Inflammatory macrophage treated with lipopolysaccharide for 4 hours (primary cell): ENCODE results near the gene KAT6B.
"Not testable (repeated sequence)": the region's sequence is repeated elsewhere in the genome, so short reads cannot be mapped to it uniquely, and the experiment has no call there.

Experiments used
- DNase-seq: peaks from one replicate; pipeline ENCODE4 v3.0.0-alpha.2; 2020

Gene KAT6B

GRCh38 chr10:74863551-74863950 is 37.2 kb downstream of the KAT6B start:
- peak; percentile 56 for DNase-seq

GRCh38 chr10:74867351-74867750 is 41.0 kb downstream of the KAT6B start:
- no peak for DNase-seq

- no peak for DNase-seq
Measured at GRCh38 chr10:74868392-74868977, 42.1 kb downstream of the KAT6B start.

GRCh38 chr10:74869635-74870034 is 43.2 kb downstream of the KAT6B start:
- no peak for DNase-seq

GRCh38 chr10:74870191-74870590 is 43.8 kb downstream of the KAT6B start:
- DNase-seq, result no peak

GRCh38 chr10:74871595-74872382 is 45.4 kb downstream of the KAT6B start:
- DNase-seq, result no peak

GRCh38 chr10:74873803-74874454 is 47.5 kb downstream of the KAT6B start:
- DNase-seq, result peak; percentile 19

- no peak for DNase-seq
Measured at GRCh38 chr10:74874649-74875048, 48.2 kb downstream of the KAT6B start.

GRCh38 chr10:74875068-74875467 is 48.7 kb downstream of the KAT6B start:
- DNase-seq, result no peak

GRCh38 chr10:74875966-74876365 is 49.6 kb downstream of the KAT6B start:
- no peak for DNase-seq

- not testable (repeated sequence) for DNase-seq
Measured at GRCh38 chr10:74877054-74877453, 50.7 kb downstream of the KAT6B start.

- DNase-seq, result no peak
Measured at GRCh38 chr10:74877898-74878297, 51.5 kb downstream of the KAT6B start.

GRCh38 chr10:74880041-74880440 is 53.6 kb downstream of the KAT6B start:
- no peak for DNase-seq

- DNase-seq, result no peak
Measured at GRCh38 chr10:74881253-74881884, 55.0 kb downstream of the KAT6B start.

GRCh38 chr10:74882427-74882826 is 56.0 kb downstream of the KAT6B start:
- DNase-seq, result no peak

GRCh38 chr10:74882831-74883230 is 56.4 kb downstream of the KAT6B start:
- DNase-seq, result no peak

- DNase-seq, result no peak
Measured at GRCh38 chr10:74883428-74883827, 57.0 kb downstream of the KAT6B start.

- DNase-seq, result peak; percentile 26
Measured at GRCh38 chr10:74887614-74888284, 61.3 kb downstream of the KAT6B start.

GRCh38 chr10:74888962-74889661 is 62.7 kb downstream of the KAT6B start:
- peak; percentile 58 for DNase-seq

- no peak for DNase-seq
Measured at GRCh38 chr10:74889662-74889998, 63.2 kb downstream of the KAT6B start.

GRCh38 chr10:74890460-74890859 is 64.1 kb downstream of the KAT6B start:
- DNase-seq, result no peak

GRCh38 chr10:74891053-74891452 is 64.7 kb downstream of the KAT6B start:
- no peak for DNase-seq

GRCh38 chr10:74892839-74893238 is 66.4 kb downstream of the KAT6B start:
- no peak for DNase-seq
